Endometrial microvascular endothelial cells (primary cell): ENCODE data around the gene SMC1B. TPM values are rescaled to one million over a fixed set of nuclear protein-coding genes. Genes with fewer than 3 reads are reported as not detected.

ENCODE experiments used
- total RNA-seq: library from RNA; depleted of rRNA; stranded (reverse); fragments of >200 nt; gene quantifications from one replicate; pipeline ENCODE4 v1.2.3, GENCODE V29; 2015; ENCODE audit errors: inconsistent ontology term

Gene SMC1B
- total RNA-seq, 1 donor from 2014 or later, result not detected

Other genes starting within 250 kb of the SMC1B start
- gene NUP50, start 249.7 kb downstream of the SMC1B start, total RNA-seq, result 107 TPM
- 37.9 TPM for gene KIAA0930, start 172.7 kb downstream of the SMC1B start, total RNA-seq
- not detected for gene UPK3A, start 128.7 kb downstream of the SMC1B start, total RNA-seq
- gene FAM118A, start 103.7 kb downstream of the SMC1B start, total RNA-seq, result 15.3 TPM
- gene RIBC2, start 94 bp upstream of the SMC1B start, total RNA-seq, result 7.8 TPM
- gene FBLN1, start 89.3 kb upstream of the SMC1B start, total RNA-seq, result 0.28 TPM